NCI-H2171 treated with DMSO at 0.1 percent for 48 hours (cell line): ENCODE data around the gene FZD8.

Source experiments
- DNase-seq: peaks from one replicate; lab custom pipeline; 2025; lab: John Stamatoyannopoulos, UW

FZD8 gene

DNA sequence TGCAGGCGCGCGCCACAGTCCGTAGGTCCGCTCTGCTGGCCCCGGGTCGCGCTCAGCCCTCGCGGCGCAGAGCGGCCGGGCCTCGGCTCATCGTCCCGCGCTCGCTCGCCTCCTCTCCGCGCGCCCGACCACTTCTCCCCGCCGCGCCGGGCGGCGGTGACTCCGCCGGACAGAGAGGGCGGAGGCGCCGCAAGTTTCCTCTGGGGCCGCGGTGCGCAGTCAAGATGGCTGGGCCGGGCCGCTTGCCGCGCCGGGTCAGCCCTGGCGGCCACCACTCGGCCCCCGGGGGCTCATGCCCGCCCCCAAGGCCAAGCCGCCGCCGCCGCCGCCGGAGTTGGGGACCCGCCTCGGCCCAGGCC, 441 bp downstream of the FZD8 start:
- DNase-seq, result no peak

DNA sequence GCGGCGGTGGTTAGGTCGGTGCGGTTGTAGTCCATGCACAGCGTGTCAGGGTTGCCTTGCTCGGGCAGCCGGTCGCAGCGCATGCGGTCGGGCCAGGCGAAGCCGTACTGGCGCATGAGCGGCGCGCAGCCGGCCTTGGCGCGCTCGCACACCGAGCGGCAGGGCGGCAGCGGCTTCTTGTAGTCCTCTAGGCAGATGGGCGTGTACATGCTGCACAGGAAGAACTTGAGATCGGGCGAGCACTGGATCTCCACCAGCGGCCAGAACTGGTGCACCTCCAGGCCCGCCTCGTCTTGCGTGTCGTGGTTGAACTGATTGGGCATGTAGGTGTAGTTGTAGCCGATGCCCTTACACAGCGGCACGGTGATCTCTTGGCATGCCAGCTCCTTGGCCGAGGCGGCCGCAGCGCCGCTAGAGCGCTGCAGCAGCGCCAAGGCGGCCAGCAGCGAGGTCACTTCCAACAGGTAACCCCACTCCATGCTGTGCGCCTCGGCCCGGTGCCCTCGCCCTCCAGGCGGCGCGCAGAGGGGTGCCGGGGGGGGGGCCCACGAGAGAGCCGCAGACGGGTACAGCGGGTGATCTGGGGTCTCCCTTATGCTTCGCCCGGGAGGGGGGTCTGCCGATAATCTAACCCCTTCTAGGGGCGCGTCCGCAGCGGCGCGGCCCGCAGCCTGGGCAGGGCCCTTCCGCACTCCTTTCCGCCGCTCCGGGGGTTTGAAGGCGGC, 983 bp downstream of the FZD8 start:
- peak; percentile 51 for DNase-seq

DNA sequence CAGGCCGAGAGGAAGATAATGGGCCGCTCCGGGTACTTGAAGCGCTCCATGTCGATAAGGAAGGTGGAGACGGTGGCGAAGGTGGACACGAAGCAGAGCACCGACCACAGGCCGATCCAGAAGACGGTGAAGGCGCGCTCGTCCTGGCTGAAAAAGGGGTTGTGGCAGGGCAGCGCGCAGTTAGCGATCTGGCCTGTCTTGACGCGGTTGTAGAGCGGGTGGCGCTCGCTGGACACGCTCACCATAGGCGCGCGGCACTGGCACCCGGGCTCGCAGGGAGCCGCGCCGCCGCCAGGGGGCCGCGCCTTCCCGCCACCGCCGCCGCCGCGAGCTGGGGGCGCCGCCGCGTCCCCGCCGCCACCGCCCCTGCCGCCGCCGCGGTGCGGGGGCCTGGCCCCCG, 1.6 kb downstream of the FZD8 start:
- DNase-seq, result no peak

DNA sequence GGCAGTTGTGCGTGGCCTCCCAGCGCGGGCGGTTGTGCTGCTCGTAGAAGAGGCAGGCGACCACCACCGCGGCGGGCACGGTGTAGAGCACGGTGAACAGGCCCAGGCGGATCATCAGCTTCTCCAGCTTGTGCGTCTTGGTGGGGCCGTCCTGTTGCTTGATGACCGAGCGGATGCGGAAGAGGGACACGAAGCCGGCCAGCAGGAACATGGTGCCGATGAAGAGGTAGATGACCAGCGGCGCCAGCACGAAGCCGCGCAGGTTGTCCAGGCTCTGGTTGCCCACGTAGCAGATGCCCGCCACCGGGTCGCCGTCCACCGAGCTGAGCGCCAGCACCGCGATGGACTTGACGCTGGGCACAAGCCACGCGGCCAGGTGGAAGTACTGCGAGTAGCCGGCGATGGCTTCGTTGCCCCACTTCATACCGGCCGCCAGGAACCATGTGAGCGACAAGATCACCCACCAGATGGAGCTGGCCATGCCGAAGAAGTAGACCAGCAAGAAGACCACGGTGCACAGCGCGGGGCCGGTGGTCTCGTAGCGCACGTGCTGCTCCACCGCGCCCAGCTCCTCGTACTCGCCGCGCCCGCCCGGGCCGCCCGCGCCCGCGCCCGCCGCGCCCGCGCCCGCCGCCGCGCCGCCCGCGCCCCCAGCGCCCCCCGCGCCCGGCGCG, 2.2 kb downstream of the FZD8 start:
- no peak for DNase-seq

DNA sequence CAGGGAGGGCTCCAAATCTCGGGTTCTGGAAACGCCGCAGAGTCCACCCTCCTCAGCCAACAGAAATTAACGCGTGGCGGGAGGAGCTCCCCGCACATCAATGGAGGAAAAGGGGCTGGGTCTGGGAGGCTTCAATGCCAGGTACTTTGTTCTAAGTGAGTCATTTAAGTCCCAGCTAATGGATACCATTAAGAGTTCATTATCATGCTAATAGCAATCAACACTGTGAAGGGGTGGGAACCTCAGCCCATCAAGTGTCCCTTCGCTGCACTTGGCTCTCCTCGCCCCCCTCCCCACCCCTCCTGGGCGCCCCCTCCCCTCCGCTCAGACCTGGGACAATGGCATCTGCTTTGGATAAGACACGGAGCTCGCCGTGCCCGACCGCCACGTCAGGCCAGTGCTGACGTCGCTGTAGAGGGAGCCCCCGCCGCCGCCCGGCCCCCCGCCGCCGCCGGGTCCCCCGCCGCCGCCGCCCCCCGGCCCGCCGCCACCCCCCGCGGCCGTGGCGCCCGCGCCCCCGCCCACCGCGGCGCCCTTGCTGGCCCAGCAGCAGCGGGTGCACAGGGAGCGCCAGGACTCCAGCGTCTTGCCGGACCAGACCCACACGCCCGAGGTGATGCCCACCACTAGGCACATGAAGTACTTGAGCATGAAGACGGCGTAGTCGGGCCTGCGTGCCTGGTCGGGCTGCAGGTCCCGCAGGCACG, 2.9 kb downstream of the FZD8 start:
- no peak for DNase-seq

DNA sequence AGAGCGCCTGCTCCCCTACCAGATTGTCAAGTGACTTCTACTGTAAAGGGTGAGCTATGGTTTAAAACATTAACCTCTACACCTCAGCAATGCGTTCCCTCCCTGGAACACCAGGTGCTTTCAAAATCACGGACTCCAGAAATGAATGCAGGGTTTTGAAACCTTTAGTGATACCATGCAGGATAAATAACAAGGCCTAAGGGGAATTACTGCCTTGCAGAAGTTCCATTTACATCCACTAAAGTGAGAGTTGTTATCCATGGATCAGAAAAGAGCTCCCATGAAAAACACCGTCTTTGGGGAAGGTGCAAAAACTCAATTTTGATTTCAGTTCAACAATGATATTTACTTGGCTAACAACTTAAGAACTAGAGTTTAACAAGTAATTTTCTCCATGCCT, 4.0 kb downstream of the FZD8 start:
- no peak for DNase-seq

DNA sequence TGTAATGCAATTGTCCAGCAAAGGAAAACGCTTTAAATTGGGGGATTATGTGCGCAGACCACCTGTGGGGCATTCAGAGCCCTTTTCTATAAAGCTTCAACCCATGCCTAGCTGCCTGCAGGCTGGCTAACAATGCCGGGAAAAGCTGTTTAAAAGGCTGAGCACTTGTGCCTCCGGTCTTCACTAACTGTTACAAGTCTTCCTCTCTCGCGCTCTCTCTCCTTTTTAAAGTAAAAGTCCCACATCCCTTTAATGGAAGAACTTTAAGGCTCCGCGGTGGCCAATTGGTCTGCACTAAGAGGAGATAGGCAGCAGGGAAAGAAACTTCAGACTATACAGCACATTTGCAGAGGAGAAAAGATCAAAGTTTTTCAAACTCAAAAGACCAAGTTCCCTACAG, 4.6 kb downstream of the FZD8 start:
- DNase-seq, result no peak

DNA sequence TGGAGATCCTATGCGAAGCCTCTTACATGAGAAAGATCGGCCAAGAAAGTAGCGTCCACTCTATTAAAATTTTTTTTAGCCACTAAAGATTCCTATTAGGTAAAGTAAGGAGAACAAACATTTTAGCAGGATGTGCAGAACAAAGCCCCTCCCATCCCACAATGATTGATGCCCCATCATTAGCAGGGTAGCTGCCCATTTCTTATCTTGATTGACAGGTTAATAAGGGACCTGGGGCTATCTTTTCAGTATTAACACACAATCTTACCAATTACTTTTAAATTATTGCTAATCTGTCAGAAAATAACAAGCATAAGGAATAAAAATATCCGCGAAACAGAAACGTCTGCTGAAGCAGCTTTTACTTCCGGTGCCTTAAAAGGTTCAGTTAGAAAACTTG, 5.1 kb downstream of the FZD8 start:
- no peak for DNase-seq

DNA sequence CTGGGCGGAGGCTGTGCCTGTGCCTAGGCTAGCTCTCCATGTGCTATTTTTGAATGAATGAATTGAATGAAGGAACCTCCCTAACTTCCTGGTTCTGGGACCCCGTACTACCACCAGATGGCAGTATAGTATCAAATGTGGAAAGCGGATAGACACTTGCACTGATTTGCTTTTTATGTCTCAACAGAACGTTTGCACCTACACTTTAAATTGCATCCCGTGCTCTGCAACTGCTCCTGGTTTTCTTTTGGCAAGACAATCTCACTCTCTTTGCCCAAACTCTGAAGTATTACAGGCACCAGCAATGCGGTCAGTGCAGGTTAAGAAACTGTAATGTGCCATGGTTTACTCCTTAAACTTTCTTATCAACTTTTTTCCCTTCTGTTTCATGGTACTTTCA, 6.5 kb downstream of the FZD8 start:
- peak; percentile 66 for DNase-seq

DNA sequence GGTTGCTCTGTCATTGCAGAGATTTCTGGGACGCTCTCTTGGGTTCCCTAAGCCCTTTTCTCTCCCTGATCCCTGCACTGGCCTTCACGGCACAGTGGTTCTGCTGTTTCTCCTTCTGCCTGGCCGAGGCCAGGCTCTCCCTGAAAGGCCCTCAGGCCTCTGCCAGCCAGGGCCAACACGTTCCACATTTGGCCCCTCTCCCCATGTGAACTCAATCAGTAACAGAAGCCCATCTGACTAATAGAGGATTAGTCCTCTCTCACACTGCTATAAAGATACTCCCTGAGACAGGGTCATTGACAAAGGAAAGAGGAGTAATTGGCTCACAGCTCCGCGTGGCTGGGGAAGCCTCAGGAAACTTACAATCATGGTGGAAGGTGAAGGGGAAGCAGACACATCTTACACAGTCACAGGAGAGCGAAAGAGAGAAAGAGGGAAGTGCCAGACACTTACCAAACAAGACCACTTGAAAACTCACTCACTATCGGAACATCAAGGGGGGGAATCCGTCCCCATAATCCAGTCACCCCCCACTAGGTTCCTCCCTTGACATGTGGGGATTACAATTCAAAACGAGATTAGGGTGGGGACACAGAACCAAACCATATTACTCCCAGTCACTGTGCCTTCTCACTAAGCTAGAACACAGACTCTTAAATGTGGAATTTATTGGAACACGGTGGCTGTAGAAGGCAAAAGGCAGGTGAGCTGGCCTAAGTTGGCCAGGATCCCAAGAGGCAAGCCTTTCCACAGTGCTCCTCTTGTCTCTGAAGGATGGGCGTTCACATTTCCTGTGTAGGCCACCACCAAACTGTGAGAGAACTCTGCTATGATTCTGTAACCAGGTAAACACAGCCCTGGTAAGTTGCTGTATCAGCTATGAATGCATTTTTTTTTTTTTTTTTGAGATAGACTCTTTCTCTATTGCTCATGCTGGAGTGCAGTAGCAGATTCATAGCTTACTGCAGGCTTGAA, 8.8 kb downstream of the FZD8 start:
- no peak for DNase-seq

DNA sequence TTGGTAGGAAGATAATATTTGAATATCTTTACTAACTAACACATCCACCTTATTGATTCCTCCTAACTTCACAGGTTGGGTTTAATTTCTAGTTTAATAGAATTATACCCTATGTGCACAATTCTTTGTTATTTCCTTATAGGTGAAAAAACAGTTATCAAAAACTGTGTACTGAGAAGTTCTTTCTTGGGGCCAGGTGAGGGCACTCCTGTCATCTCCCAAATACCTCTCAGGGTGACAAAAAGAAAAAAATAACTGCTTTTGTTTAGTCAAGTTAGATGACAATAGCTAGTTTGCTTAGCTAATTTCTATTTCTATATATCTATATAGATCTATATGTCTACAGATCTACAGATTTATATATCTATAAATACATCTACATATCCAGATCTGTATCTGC, 10.1 kb downstream of the FZD8 start:
- DNase-seq, result peak; percentile 17

DNA sequence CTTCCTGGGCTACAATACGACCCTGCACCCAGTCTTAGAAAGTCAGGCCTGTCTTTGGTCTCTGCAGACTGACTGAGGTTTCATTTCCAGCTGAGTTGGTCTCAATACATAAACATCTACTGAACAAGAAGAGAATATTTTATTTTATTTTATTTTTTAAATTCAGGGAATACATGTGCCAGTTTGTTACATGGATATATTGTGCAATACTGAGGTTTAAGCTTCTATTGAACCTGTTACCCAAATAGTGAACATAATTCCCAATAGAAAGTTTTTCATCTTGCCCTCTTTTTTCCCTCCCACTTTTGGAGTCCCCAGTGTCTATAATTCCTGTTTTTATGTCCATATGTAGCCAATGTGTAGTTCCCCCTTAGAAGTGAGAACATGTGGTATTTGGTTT, 10.7 kb downstream of the FZD8 start:
- DNase-seq, result no peak

DNA sequence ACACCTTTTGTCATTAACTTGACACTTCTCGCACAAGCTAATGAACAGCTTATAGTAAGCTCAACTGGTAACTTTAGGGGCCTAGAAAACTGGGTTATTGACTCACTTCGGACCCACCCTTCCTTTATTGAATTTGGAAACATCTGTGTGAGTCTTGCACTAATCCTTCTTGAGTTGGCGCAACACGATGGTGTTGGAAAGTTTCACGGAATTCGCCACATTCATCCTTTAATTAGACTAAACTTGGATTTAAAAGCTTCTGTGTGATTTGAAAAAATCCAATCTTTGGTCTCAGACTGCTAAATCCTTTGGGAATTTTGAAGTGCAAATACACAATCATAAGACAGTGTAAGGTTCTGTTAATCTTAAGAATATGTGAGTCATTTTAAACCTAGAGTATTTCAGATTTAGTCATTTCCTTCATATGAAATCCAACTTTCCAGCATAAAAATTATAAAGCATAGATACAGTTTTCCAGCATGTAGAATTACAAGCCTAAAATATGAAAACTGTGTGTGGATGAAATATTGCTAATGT, 15.1 kb downstream of the FZD8 start:
- no peak for DNase-seq

DNA sequence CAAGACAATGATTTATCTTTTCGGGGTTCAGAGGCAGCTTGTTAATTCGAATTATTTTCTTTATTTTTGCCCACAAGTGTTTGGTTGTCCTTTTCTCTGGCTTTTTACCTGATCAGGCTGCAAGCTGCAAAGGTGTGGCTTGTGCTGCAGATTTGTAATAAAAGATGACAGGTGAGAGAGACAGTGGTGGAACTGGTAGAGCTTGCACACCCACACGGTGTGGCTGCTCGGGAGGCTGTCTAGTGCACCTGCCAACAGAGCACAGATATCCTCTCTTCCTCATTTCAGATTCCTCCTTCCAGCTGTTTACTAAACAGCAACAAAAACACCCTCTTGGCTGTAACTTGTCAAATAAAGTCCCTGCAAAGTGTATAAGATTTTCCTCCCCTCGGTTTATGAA, 27.8 kb downstream of the FZD8 start:
- DNase-seq, result no peak

DNA sequence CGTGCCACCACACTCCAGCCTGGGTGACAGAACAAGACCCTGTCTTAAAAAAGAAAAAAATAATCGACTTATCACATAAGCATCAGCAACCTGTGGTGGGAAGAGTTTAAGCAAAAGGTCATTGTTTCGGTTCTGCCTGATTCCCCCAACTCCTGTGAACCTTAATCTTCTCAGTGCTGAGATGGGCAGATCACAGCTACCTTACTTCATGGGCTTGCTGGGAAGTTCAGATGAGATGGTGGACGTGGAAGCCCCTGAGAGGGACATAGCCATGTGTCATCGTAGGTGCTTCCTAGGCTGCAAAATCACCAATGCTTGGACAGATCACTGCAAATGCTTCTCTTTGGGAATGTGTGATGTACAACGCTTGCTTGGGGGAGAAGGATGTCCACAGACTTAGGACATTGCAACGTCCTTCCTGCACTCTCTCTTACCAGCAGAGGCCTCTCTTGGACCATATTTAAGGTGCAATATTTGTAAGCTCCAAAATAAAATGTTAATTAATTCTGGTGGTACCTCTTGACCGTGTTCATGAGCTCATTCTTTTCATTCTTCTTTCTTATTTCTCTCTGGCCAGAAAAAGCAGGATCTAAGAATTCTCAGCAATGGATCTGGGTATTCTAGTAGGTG, 28.4 kb downstream of the FZD8 start:
- no peak for DNase-seq

DNA sequence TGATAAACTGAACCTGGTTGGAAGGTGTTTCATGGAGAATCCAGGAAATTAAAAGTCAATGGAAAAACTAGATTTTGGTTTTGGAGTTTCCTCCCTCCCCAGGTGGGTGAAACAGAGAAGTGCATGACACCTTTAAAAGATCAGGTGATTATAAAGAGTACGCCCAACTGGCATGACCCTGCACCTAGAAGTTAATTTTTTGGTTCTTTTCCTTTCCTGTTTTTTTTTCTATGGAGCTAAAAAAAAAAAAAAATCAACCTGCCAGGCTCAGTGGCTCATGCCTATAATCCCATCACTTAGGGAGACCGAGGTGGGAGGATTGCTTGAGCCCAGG, 29.0 kb downstream of the FZD8 start:
- no peak for DNase-seq

DNA sequence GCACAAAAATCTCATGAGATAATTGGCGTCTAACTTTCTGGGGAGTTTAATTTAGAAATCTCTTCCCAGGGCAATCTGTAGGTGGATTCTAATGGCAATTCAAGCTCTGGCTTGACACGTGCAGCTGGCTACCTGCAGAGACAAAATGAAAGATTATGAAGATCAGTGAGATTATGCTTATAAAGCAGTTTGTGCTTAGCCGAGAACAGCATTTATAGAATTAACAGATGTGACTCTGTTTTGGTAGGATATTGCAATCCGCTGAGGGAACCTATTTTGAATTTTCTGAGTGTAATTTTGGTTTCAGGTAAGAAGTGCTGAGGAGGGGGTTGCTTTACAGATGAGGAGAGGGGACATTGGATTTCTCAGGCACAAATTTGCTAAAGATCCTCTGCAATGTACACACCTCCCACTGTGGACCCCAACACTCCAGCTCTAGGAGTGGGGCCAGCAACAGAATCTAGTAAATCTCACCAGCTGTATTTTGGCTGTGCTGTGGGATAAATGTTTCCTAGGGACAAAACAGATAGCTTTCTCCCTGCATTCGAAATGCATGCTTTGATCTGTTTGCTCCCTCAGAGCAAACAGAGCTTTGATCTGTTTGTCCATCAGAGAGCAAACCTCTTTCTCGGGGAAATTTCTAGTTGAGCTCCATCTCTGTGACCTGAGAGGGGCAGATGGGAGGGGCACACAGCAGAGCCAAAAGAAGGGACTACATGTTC, 29.6 kb downstream of the FZD8 start:
- DNase-seq, result no peak

DNA sequence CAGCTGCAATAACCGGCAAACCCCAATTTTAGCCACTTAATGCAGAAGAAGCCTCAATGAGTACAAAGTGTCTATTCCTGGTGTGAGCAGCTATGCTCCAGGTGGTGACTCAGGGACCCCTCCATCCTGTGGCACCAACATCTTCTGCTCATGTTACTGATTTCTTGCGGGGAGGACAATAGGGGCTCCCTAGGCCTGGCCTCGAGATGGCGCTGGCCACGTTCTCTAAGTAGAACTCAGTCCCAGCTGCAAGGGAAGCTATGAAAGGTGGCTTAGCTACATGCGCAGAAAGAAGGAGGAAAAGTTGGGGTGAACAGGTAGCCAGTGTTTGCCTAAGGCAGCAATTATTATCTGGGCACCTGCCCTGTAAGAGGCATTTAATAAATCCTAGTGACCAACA, 30.3 kb downstream of the FZD8 start:
- DNase-seq, result no peak

DNA sequence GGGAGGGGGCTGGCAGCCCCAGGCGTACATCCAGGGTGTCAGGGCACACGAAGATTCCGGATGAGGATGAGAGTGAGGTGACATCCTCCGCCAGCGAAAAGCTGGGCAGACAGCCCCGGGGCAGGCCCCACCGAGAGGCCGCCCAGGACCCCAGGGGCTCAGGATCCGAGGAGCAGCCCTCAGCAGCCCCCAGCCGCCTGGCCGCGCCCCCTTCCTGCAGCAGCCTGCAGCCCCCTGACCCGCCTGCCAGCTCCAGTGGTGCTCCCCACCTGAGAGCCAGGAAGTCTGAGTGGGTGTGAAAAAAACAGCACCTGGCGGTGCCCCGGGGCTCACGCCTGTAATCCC, 33.8 kb downstream of the FZD8 start:
- DNase-seq, result no peak

DNA sequence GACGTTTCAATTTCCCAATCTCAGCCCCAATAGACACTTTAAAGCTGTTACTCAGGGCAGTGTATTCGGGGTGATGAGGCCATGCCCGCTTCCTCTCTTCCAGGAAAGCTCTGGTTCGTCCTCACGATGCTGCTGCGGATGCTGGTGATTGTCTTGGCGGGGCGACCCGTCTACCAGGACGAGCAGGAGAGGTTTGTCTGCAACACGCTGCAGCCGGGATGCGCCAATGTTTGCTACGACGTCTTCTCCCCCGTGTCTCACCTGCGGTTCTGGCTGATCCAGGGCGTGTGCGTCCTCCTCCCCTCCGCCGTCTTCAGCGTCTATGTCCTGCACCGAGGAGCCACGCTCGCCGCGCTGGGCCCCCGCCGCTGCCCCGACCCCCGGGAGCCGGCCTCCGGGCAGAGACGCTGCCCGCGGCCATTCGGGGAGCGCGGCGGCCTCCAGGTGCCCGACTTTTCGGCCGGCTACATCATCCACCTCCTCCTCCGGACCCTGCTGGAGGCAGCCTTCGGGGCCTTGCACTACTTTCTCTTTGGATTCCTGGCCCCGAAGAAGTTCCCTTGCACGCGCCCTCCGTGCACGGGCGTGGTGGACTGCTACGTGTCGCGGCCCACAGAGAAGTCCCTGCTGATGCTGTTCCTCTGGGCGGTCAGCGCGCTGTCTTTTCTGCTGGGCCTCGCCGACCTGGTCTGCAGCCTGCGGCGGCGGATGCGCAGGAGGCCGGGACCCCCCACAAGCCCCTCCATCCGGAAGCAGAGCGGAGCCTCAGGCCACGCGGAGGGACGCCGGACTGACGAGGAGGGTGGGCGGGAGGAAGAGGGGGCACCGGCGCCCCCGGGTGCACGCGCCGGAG, 34.4 kb downstream of the FZD8 start:
- DNase-seq, result no peak
